Measurements from ENCODE around the gene DLGAP4. TPM values are rescaled to one million over a fixed set of nuclear protein-coding genes. Genes with fewer than 3 reads are reported as not detected.

Gene DLGAP4
- total RNA-seq, 4 donors from 2014 or later, result 38.6 to 193 (median 80.5) TPM

GRCh38 chr20:36262440-36262839 is 43.7 kb upstream of the DLGAP4 start:
- Histone ChIP-seq H3K9me3 (no peaks in the 10 kb centered on the region), H3K27me3 (no peaks in the 10 kb centered on the region), H3K27ac (no peak overlapping the region), H3K36me3 (no peaks in the 10 kb centered on the region), H3K4me3 (no peak overlapping the region), H3K4me1 (no peaks in the 10 kb centered on the region)
- TF ChIP-seq POLR2A (IDR thresholded peaks at IDR 0.05), result no peak
- TF ChIP-seq CTCF (IDR thresholded peaks at IDR 0.05), result no peak
- DNase-seq, result no peak
- intact Hi-C loops (cut with DNase I; ENCODE audit: low total_unique reads), result no loop called here

- H3K4me3 ChIP-seq, result no peak overlapping the region
- no peaks in the 10 kb centered on the region for H3K4me1 ChIP-seq
- TF ChIP-seq CTCF (IDR thresholded peaks at IDR 0.05) (no peak), POLR2A (IDR thresholded peaks at IDR 0.05) (no peak)
- H3K27me3 ChIP-seq, result no peaks in the 10 kb centered on the region
- no peak for DNase-seq
- intact Hi-C loops (cut with DNase I; ENCODE audit: low total_unique reads), result no loop called here
- H3K36me3 ChIP-seq, result no peaks in the 10 kb centered on the region
- no peaks in the 10 kb centered on the region for H3K9me3 ChIP-seq
- no peak overlapping the region for H3K27ac ChIP-seq
Observed at GRCh38 chr20:36264426-36265246, 41.5 kb upstream of the DLGAP4 start.

- no peaks in the 10 kb centered on the region for H3K36me3 ChIP-seq
Observed at GRCh38 chr20:36266189-36266588, 40.0 kb upstream of the DLGAP4 start.

GRCh38 chr20:36267605-36268381 is 38.3 kb upstream of the DLGAP4 start:
- H3K27me3 ChIP-seq, result no peaks in the 10 kb centered on the region
- no peak for DNase-seq
- no peaks in the 10 kb centered on the region for H3K4me1 ChIP-seq
- no peak overlapping the region for H3K4me3 ChIP-seq
- intact Hi-C loops (cut with DNase I; ENCODE audit: low total_unique reads), result no loop called here
- no peaks in the 10 kb centered on the region for H3K36me3 ChIP-seq
- TF ChIP-seq POLR2A (IDR thresholded peaks at IDR 0.05), result no peak
- no peak for TF ChIP-seq CTCF (IDR thresholded peaks at IDR 0.05)
- H3K9me3 ChIP-seq, result no peaks in the 10 kb centered on the region
- H3K27ac ChIP-seq, result no peak overlapping the region

More at GRCh38 chr20:36266189-36266588, 40.0 kb upstream of the DLGAP4 start:
- TF ChIP-seq POLR2A (IDR thresholded peaks at IDR 0.05) (no peak), CTCF (IDR thresholded peaks at IDR 0.05) (no peak)
- intact Hi-C loops (cut with DNase I; ENCODE audit: low total_unique reads), result no loop called here
- no peak overlapping the region for H3K27ac ChIP-seq
- H3K27me3 ChIP-seq, result no peaks in the 10 kb centered on the region
- H3K4me1 ChIP-seq, result no peaks in the 10 kb centered on the region
- no peak overlapping the region for H3K4me3 ChIP-seq
- H3K9me3 ChIP-seq, result no peaks in the 10 kb centered on the region
- DNase-seq, result no peak
